OCI-LY7 (cell line): ENCODE measurements around the gene IQCE.

Source experiments
- CTCF ChIP-seq: fragments of 200-600 bp; sonication (generic); conservative IDR thresholded peaks from 2 replicates; pipeline ENCODE4 v1.5.1; 2014; ENCODE audit warnings: mild to moderate bottlenecking, antibody characterized with exemption, low read length, moderate library complexity, mixed read lengths
- EZH2phosphoT487 ChIP-seq: fragments of 200-600 bp; sonication (generic); IDR thresholded peaks from 2 replicates; pipeline ENCODE4 v1.6.1; 2018; ENCODE audit warnings: low read depth, borderline replicate concordance, mild to moderate bottlenecking, mixed run types, antibody characterized with exemption, low read length, moderate library complexity, mixed read lengths

GRCh38 chr7:2545746-2546425 is 12.9 kb upstream of the IQCE start:
- TF ChIP-seq CTCF (no peak), EZH2phosphoT487 (no peak)
